Esophagus muscularis mucosa (tissue), 4 donors: ENCODE results near the gene RASD2. TPM values are rescaled to one million over a fixed set of nuclear protein-coding genes. Genes with fewer than 3 reads are reported as not detected.
"Not testable (repeated sequence)": the region's sequence is repeated elsewhere in the genome, so short reads cannot be mapped to it uniquely, and the experiment has no call there.

Source experiments
- DNase-seq: peaks from one replicate; pipeline ENCODE4 v3.0.0-alpha.2; 2017; ENCODE audit errors: extremely low spot score
- H3K27ac ChIP-seq, 4 donors: fragments of 200-600 bp; sonication (generic); replicated peaks in 1 of 4; 1 replicate in 3 of 4; 2 replicates in 1 of 4; pipeline ENCODE4 v1.5.1; 2016 to 2019; ENCODE audit warnings: mild to moderate bottlenecking in 1 of 4
- H3K27me3 ChIP-seq, 4 donors: fragments of 200-600 bp; sonication (generic); one replicate each; pipeline versions ENCODE4 v1.5.1 to v1.6.0; 2016 to 2019
- H3K36me3 ChIP-seq, 4 donors: fragments of 200-600 bp; sonication (generic); one replicate each; pipeline ENCODE4 v1.5.1; 2016 to 2019
- H3K4me1 ChIP-seq, 4 donors: fragments of 200-600 bp; sonication (generic); one replicate each; pipeline ENCODE4 v1.5.1; 2016 to 2019
- H3K4me3 ChIP-seq, 4 donors: fragments of 200-600 bp; sonication (generic); 1 replicate in 2 of 4; 2 replicates in 2 of 4; pipeline ENCODE4 v1.5.1; 2016 to 2019; ENCODE audit warnings: mild to moderate bottlenecking in 4 of 4, moderate library complexity in 1 of 4
- H3K9me3 ChIP-seq, 4 donors: fragments of 200-600 bp; sonication (generic); 1 replicate in 3 of 4; 2 replicates in 1 of 4; pipeline ENCODE4 v1.5.1; 2016 to 2019
- CTCF ChIP-seq, 3 experiments: fragments of 200-600 bp in 2 of 3; fragments of 450-650 bp in 1 of 3; sonication (generic) in 2 of 3; IDR thresholded peaks; one replicate each; pipeline ENCODE4 v1.5.1; 2017 to 2019; ENCODE audit warnings: antibody characterized with exemption in 3 of 3, mild to moderate bottlenecking in 2 of 3, moderate library complexity in 1 of 3
- EP300 ChIP-seq: sonication (generic); formaldehyde crosslinking; IDR thresholded peaks from one replicate; pipeline ENCODE4 v1.6.1; 2017; ENCODE audit warnings: antibody characterized with exemption
- POLR2A ChIP-seq: fragments of 450-650 bp; IDR thresholded peaks from one replicate; pipeline ENCODE4 v1.6.1; 2017; ENCODE audit warnings: antibody characterized with exemption, moderate library complexity, mild to moderate bottlenecking, low read depth
- POLR2AphosphoS5 ChIP-seq, 2 donors: sonication (generic); formaldehyde crosslinking; IDR thresholded peaks; one replicate each; pipeline ENCODE4 v1.6.1; 2017; ENCODE audit warnings: antibody characterized with exemption in 2 of 2
- WGBS: methylation state at CpG from one replicate; pipeline ENCODE4 v1.1.5; 2018; 5-methylcytosine and 5-hydroxymethylcytosine counted together
- intact Hi-C: fragments of 100-400 bp; cut with DNase I; formaldehyde crosslinking; loops from one replicate; pipeline ENCODE4 v1.15.1; 2023
- total RNA-seq, 4 donors: library from RNA; depleted of rRNA; stranded (reverse); fragments of >200 nt; gene quantifications; one replicate each; pipeline versions ENCODE4 v1.1.0 to v1.2.1, GENCODE V29; 2016

Gene RASD2, protein sequence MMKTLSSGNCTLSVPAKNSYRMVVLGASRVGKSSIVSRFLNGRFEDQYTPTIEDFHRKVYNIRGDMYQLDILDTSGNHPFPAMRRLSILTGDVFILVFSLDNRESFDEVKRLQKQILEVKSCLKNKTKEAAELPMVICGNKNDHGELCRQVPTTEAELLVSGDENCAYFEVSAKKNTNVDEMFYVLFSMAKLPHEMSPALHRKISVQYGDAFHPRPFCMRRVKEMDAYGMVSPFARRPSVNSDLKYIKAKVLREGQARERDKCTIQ
- total RNA-seq = 10 to 100 TPM; 18.4 to 53.6 (median 31.7) TPM

GRCh38 chr22:35540595-35541253 is at the start of gene RASD2:
Gene RASD2 (plus strand): TSS chr22:35540831. CDS start chr22:35546810, 5,979 bp downstream.
- H3K4me3 ChIP-seq = peak within 1 kb of the TSS; percentile 77 to 81 (median 78)
- H3K36me3 ChIP-seq = no peaks in the 10 kb centered on the region
- peaks cover 24 to 87% (median 79%) of the 10 kb centered on the region in 4 donors for H3K4me1 ChIP-seq
- WGBS = 4% methylated on average over 9 of the region's 49 CpGs
- no peak for DNase-seq
- peak within 1 kb of the TSS; percentile 86 to 94 (median 92) for H3K27ac ChIP-seq
- TF ChIP-seq POLR2AphosphoS5 (IDR thresholded peaks at IDR 0.05) (peak; percentile 62 to 86), CTCF (IDR thresholded peaks at IDR 0.05) (no peak)
- intact Hi-C loops = no loop called here
- no peaks in the 10 kb centered on the region for H3K9me3 ChIP-seq
- peaks cover 0 to 8% (median 5%) of the 10 kb centered on the region in 4 donors for H3K27me3 ChIP-seq

DNA sequence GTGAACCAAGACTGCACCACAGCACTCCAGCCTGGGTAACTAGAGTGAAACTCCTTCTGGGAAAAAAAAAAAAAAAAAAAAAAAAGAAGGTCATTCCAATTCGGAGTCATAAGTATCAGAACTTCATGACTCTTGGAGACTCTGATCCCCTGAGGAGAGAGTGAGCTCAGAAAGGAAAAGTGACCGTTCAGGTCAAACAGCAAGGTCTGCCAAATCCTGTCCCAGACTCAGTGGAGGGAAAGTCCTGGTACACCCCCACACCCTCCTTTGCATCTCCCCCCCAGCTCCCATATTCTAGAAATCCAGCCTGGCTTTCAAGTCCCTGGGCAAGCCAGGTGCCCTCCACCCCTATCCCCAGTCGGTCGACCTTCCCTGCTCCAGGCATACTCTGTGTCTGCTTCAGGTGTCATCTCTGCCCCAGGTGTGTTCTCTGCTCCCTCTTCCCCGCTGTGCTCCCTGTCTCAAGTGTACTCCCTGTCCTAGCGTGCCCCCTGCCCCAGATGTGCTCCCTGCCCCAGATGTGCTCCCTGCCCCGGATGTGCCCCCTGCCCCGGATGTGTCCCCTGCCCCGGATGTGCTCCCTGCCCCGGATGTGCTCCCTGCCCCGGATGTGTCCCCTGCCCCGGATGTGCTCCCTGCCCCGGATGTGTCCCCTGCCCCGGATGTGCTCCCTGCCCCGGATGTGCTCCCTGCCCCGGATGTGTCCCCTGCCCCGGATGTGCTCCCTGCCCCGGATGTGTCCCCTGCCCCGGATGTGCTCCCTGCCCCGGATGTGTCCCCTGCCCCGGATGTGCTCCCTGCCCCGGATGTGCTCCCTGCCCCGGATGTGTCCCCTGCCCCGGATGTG is 49.3 kb upstream of the RASD2 start:
- H3K4me3 ChIP-seq, H3K9me3 ChIP-seq, H3K36me3 ChIP-seq, H3K27ac ChIP-seq, intact Hi-C loops, H3K27me3 ChIP-seq, DNase-seq: not testable (repeated sequence)
- 89% methylated on average over 15 of the region's 24 CpGs for WGBS
- peaks cover 0 to 13% (median 9%) of the 10 kb centered on the region in 4 donors for H3K4me1 ChIP-seq

GRCh38 chr22:35491908-35492380 is 48.7 kb upstream of the RASD2 start:
- no peak overlapping the region for H3K27ac ChIP-seq
- intact Hi-C loops = no loop called here
- no peaks in the 10 kb centered on the region for H3K36me3 ChIP-seq
- no peak for DNase-seq
- no CpG with 5 or more reads among the region's 3 CpGs for WGBS
- no peaks in the 10 kb centered on the region for H3K9me3 ChIP-seq
- TF ChIP-seq CTCF (IDR thresholded peaks at IDR 0.05) = no peak
- TF ChIP-seq POLR2AphosphoS5 (IDR thresholded peaks at IDR 0.05) = no peak
- no peak for TF ChIP-seq EP300
- TF ChIP-seq POLR2A = no peak
- no peak overlapping the region for H3K4me3 ChIP-seq
- peaks cover 0 to 19% (median 11%) of the 10 kb centered on the region in 4 donors for H3K4me1 ChIP-seq
- H3K27me3 ChIP-seq = no peaks in the 10 kb centered on the region

- Histone ChIP-seq H3K36me3 (no peaks in the 10 kb centered on the region), H3K4me1 (peaks cover 0 to 31% (median 22%) of the 10 kb centered on the region in 4 donors), H3K27me3 (no peaks in the 10 kb centered on the region), H3K4me3 (no peak overlapping the region), H3K27ac (no peak overlapping the region), H3K9me3 (no peaks in the 10 kb centered on the region)
- intact Hi-C loops = no loop called here
- no peak for DNase-seq
- WGBS = 88% methylated on average over 5 of the region's 5 CpGs
- no peak for TF ChIP-seq POLR2A
Measured at GRCh38 chr22:35493074-35493473, 47.6 kb upstream of the RASD2 start.

- intact Hi-C loops, H3K27me3 ChIP-seq, H3K9me3 ChIP-seq, H3K36me3 ChIP-seq, DNase-seq, H3K4me3 ChIP-seq: not testable (repeated sequence)
- WGBS = 93% methylated on average over 13 of the region's 14 CpGs
- H3K27ac ChIP-seq = peak overlapping the region in 1 of 4 donors; percentile 77
- H3K4me1 ChIP-seq = peaks cover 0 to 31% (median 24%) of the 10 kb centered on the region in 4 donors
Measured at GRCh38 chr22:35495711-35496110, 44.9 kb upstream of the RASD2 start.

DNA sequence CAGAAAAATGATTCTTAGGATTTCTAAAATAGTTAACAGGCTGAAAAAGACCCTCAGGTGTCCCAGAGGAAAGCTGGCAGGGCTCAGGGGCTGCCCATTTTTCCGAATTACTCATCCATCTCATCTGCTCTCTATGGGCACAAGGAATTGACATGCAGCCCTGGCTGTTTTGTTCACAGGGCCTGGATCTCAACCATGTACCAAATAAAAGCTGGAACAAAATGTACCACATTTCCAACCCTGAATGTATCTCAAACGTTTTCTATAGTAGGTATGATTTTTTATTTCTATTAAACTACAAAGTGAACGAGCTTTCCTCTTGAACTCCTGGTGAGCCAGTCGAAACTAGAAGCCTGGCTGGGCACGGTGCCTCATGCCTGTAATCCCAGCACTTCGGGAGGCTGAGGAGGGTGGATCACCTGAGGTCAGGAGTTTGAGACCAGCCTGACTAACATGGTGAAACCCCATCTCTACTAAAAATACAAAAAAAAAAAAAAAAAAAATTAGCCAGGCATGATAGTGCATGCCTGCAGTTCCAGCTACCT is 43.8 kb upstream of the RASD2 start:
- Histone ChIP-seq H3K9me3 (no peaks in the 10 kb centered on the region), H3K27ac (peak overlapping the region; percentile 63 to 77 (median 70)), H3K36me3 (no peaks in the 10 kb centered on the region), H3K27me3 (no peaks in the 10 kb centered on the region), H3K4me1 (peaks cover 0 to 31% (median 24%) of the 10 kb centered on the region in 4 donors), H3K4me3 (no peak overlapping the region)
- WGBS = 42% methylated on average over 6 of the region's 6 CpGs
- TF ChIP-seq CTCF (IDR thresholded peaks at IDR 0.05) (no peak), EP300 (peak; percentile 50), POLR2A (no peak), POLR2AphosphoS5 (IDR thresholded peaks at IDR 0.05) (peak; percentile 48 to 51)
- intact Hi-C loops = no loop called here
- DNase-seq = no peak
